HG03045 (cell line): ENCODE data around the gene CFAP46.
"Not testable (repeated sequence)": the region's sequence is repeated elsewhere in the genome, so short reads cannot be mapped to it uniquely, and the experiment has no call there.

Source experiments
- ATAC-seq: cut with Tn5 transposase; IDR thresholded peaks from one replicate; pipeline ENCODE4 v1.9.1; 2021; ENCODE audit warnings: mild to moderate bottlenecking, moderate library complexity; ENCODE audit not compliant: unreplicated experiment

The CFAP46 gene

DNA sequence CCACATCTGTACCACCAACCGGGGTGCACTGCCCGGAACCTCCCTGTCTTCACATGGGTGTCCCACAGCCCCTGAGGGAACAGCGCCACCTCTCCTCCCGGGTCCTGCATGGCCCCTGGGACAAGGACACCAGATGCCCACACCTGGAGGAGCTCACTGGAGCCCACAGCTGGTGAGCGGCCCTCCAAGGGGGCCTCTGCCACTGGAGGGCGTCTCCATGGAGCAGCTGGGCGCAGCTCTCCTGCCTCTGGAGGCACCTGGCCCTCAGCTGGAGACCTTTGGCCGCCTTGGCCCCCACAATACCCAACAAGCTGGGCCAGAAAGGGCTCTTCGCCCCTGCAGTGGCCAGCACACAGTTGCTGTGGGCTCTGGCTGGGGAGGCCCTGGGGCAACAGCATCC is 149.2 kb downstream of the CFAP46 start:
- no peak for ATAC-seq

DNA sequence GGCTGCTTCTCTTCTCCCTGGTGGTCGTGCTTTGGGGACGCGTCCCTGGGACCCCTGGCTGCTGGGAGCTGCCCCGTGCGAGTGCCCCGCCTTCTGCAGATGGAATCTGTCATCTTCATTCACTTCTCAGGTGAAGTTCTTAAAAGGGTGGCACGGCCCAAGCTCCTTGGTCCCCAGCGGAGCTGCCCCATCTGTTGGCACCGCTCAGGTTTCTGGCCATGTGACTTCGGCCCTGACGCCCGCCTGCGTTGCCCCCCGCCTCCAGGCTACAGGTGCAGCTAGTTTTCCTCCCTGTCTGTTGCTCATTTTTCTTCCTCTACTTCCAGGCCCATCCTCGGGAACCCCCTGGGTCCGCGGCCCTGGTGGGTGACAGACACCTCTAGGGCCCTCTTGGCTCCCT is 149.6 kb downstream of the CFAP46 start:
- no peak for ATAC-seq

DNA sequence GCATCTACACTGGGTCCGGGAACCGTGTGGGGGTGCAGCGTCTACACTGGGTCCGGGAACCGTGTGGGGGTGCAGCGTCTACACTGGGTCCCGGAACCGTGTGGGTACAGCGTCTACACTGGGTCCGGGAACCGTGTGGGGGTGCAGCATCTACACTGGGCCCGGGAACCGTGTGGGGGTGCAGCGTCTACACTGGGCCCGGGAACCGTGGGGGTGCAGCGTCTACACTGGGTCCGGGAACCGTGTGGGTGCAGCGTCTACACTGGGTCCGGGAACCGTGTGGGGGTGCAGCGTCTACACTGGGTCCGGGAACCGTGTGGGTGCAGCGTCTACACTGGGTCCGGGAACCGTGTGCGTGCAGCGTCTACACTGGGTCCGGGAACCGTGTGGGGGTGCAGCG is 150.3 kb downstream of the CFAP46 start:
- not testable (repeated sequence) for ATAC-seq

DNA sequence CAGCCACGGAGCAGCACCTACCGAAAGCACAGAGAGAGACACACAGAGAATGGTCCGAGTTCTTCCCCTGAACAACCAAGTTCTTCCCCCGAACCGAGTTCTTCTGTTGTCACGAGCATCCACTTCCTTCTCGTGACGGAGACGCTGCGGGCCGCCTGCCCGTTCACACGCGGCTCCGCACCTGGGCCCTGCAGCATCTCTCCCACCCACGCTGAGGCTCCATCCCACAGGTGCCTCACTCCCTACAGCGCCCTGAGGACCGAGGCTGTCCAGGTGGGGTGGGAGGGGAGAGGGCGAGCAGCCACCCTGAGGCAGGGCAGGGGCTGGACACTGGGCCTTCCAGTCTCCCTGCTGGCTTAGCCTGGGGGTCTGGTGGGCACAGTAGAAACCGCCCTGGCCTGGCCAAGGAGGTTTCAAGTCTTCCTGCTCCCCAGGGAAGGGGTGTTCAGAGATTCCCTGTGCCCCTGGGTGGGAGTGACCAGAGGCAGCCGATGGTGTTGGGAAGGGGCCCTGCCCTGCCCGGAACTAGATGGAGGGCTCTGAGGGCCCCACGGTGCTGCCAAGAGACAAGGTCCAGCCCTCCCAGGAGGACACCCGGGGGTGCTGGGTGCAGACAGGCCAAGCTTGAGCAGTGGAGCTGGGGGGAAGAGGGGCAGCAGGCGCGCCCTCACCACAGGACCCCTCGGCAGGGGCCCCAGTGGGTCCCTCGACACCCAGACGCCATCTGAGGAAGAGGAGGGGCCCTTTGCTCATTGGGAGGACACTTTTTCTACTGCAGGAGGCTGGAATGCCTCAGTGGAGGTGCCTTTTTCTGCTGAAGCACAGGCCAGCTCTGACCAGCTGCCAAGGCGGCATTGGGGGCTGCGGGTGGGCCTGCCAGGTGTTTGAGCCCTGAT is 151.2 kb downstream of the CFAP46 start:
- ATAC-seq = no peak

DNA sequence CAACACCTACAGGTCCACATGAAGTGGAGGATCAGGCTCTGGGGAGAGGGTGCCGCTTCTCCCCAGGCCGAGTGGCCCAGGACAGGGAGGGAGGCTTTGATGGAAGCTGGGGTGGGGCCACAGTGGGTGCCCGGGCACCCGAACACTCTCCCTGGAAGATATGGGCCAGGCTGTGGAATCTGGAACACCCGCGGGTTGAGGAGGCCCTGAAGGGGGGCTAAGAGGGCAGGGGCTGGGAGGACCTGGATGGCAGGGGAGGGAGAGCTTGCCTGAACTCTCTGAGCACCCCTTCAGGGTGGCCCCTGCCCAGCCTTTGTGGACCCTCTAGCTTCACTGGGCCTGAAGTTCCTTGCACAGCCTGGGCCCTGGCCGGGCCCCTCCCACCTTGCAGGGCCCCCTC is 151.9 kb downstream of the CFAP46 start:
- no peak for ATAC-seq

DNA sequence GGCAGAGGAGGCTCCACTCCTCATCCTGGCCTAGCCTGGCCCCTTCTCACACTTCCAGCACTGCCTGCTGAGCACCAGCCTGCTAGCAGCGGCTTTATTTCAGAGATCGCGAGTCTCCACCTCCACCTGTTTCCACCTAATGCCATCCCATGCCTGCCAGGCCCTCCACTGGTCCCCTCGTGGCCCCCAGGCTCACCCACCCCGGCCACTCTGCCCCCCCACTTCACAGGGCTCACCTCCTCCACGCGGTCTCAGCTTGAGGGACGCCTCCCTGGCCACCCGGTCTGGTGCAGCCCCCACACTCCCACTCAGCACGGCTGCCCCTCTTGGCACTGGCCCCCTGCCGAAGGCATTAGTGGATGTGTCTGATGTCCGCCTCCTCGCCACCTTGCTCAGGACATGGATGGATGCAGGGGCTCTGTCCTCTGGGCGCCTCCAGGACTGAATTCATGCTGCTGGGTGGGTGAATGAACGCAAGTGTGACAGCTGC is 152.7 kb downstream of the CFAP46 start:
- ATAC-seq = no peak

DNA sequence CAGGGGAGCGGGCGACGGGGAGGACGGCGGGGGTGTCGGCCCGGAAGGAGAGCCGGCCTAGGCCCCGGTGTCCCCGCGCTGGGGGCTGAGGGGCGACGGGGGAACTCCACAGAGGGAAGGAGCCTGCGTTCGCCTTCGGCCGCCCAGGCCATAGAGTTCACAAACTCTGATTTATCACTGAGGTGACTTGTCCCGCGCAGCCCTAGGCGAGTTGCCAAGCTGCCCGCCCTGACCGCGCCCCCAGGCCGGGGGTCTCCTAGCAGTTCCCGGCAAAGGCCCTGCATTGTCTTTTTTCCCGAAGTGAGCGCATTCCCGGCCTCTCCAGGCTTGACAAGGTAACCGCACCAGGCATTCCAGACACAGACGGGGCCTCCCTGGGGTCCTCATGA is 153.5 kb downstream of the CFAP46 start:
- ATAC-seq = no peak

DNA sequence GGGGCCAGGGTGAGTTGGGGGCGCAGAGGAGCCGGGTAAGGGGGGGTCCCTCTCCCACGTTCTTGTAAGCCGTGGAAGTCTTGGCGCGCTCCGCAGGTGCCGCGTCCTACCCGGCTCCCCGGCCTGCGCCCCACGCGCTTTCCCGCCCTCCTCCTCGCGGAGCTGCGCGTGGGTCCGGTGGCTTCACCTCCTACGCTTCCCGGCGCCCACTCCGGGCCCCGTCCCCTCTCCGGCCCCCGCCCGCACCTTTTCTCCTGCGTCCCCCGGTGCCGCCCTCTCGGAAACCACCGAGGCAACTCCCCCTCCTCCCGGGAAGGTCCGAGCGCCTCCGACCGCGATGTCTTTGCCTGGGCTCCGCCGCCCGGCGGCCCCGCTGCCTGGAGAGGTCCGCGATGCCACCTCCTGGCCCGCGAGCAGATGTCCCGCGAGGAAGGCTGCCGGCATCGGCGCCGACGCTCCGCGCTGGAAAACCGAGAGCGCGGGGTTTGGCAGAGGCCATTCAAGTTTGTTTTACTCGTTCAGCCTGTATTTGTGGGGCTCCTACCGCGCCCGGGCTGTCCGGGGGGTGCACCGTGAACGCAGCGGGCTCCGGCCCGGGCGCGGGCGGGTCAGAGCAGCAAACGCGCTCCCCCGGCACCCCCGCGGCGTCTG is 154.1 kb downstream of the CFAP46 start:
- ATAC-seq = no peak

DNA sequence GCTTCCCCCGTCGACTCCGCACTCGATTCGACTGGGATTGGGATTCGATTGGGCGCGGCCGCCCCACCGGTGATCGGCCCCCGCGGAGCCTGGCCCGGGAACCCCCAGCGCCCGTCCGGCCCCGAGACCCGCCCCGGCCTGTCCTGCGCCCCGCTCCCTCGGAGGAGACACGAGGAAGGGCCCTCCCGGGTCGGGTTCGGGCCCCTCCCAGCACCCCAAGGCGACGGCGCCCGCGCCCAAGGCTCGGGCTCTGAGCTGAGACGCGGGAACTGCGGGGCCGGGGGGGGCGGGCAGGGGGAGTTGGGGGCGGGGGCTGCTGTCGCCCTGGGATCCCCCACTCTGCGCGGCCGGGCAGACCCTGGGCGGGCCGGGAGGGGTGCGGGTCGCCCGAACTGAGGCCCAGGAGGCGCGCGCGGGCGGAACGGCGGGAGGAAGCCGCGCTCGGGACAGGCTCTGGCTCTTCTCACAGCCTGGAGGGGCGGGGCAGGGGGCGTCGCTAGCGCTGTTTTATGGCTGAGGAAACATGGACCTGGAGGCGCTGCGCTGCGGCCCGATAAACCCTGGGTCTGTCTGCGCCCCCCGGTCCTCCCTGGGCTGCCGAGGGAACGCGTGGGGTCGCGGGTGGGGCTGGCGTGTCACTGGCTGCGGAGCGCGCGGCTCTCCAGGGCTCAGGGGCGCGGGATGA is 154.7 kb downstream of the CFAP46 start:
- ATAC-seq = no peak

DNA sequence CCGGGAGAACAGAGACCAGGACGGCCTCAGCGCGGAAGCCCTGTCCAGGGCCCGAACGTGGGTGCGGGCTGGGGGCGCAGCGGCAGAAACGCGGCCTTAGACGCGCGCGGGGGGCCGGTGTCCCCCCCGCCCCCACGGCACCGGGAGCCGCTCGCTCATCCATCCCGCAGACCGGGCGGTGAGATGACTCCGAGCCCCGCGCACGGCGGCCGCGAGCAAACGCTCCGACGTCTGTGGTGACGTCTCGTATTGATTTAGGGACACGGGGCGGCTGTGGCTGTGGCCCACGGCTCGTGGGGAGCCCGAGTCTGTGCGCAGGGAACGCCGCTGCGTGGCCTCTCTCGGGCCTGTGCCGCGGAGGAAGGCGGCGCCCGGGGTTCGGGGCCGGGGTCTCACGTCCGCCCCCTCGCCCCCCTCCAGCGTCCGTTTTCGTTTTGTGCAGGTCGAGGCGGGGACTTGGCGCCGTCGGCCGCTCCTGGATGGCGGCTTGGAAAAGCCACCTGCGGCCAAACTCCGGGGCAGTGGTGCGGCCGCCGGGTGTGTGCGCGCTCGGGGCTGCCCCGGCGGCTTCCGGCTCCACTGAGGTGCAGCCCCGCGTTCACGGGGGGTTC is 155.4 kb downstream of the CFAP46 start:
- no peak for ATAC-seq

DNA sequence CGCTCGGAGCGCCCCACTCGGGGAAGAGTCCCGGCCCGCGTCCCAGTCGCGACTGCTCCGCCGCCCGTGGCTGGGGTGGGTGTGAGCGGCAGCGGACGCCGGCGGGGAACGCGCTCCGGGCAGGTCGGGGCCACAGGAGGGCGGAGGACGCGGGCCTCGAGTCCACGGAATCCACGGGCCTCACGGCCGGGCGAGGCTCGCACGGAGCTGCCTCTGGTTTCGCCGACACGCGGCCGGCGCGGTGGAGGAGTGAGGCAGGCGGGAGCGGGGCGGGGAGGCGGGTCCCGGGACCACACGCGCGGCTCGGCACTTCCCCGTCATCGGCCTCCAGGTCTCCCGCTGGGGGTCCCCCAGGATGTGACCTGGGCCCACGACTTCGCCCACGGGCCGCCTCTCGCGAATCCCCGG is 155.9 kb downstream of the CFAP46 start:
- ATAC-seq = no peak

DNA sequence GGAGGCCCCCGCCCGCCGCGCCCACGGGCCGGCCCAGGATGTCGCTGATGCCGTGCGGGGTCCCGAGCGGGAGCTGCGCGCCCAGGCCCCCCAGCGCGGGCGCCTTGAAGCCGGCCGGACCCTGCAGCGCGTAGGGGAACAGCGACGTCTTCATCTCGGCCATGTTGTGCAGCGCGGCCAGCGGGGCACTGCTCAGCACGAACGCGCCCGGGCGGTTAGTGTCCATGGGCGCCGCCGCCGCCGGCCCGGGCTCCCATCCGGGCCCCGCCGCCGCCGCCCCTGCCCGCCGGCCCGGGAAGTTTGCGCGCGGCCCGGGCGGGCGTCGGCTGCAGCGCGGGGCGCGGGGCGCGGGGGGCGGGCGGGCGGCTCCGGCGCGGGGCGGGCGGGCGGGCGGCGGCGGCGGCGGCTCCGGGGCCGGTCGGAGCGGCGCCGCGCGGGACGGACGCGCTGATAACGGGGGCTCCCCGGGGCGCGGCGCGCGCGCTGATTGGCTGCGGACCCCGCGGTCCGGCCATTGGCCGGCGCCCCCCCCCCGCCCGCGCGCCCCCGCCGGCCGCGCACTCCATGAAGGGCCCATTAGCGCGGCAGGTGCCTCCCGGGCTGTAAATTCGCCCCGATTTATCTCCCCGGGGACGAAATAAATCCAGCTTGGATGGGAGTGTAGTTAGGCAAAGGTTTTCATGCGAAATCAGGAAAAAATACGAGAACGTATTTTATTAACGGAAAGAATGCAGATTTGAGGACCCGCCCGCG is 156.5 kb downstream of the CFAP46 start, which contains the start of gene NKX6-2:
Gene NKX6-2 (minus strand): TSS at position 425 of the 753 bp plus-strand sequence. CDS start 199 bp downstream, at position 226.
- ATAC-seq = no peak

DNA sequence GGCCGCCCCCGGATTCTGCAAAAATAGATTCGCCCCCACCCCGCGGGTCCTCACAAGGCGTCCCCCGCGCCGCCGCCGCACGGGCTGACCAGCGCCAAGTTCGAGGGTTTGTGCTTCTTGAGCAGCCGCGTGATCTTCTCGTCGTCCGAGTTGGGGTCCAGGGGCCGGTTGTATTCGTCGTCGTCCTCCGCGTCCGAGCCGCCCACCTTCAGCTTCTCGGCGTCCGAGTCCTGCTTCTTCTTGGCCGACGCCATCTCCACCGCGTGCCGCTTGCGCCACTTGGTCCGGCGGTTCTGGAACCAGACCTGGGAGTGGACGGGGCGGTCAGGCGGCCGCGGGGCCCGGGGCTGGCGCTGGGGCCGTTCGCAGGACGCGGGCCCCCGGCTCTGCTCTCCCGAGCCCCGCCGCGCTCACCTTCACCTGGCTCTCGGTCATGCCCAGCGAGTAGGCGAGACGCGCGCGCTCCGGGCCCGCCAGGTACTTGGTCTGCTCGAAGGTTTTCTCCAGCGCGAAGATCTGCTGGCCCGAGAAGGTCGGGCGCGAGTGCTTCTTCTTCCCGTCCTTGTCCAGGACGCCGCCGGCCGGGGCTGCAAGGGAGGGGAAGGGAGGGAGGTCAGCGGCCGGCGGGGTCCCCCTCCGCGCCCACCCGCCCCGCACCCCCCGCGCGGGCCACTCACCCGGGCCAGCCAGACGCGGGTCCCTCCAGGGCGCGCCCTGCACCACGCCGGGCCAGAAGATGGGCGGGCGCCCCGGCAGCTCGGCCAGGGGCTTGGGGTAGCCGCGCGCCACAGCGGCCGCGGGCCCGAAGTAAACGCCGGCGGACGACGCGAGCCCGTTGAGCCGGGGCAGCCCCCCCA is 157.3 kb downstream of the CFAP46 start:
- ATAC-seq = no peak

DNA sequence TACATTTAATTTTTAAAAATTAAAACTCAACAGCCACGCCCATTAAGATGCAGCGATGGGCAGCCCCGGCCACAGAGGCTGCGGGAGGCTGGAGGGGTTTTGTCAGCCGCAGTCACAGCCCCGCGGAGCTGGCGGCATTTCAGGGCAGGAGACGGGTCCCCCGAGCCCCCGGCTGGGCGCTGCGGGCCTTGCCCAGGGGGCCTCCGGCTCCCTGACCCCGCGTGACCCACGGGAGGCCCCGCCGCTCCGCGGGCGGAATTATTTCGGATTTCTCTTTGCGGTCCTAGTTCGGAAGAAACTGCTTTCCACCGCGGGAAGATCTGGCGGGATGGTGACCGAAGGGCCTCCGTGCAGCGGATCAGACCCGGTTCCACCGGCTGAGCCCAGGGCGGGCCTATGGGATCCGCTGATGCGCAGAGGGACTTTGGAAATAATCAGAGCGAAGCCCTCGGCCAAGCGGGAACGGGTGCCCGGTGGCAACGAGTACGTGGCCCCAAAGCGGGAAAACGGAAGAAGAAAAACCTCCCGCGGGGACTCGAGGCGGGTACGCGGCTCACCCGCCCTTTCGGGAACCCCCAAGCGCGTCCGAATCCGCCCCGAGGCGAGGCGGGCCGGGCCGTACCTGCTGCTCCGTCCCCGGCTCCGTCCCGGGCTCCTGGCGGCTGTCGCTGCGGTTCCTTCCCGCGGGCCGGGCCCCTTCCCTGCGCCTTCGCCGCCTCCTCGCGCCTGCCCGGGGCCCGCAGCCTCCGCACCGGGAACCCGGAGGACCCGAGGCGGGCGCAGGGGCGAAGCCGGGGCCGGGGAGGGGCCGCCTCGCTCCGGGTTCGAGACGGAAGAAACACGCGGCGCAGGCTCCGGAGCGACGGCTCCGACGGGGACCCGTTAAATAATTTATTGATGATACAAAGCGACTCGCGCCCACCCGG is 158.2 kb downstream of the CFAP46 start:
- ATAC-seq = no peak

DNA sequence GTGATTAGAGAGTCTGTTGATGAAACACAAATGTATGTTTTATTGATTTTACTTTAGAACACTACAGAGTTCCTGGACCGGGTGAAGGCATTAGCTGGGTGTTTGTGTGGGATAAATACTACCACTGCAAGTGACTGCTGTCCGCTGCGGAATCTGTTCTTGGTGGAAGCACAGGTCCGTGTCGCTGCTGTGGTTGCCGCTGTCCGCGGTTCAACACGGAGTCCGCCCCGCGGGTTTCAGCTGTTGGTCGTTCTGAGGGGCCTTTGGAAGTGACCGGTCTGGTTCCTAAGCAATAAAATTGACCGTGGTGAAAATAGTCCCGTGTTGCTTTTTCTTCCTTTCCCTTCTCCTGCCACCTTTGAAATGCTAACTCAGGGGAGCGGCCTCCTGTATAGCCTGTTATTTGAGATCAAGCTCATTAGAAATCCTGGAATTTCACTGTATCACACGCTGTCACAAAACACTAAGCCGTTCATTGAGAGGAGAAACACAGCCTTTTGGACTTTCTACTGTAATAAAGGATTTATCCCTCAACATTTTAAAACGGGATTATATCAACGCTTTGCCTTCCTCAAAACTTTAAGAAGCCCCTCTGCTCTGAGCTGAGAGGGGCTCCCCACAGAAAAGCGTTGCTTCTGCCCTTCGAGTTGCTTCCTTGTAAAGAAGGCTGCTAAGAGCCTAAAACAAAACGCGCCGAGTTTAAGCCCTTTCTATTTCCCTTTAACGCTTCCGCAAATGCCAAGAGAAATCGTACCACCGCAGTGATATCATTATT is 159.0 kb downstream of the CFAP46 start:
- ATAC-seq = no peak

DNA sequence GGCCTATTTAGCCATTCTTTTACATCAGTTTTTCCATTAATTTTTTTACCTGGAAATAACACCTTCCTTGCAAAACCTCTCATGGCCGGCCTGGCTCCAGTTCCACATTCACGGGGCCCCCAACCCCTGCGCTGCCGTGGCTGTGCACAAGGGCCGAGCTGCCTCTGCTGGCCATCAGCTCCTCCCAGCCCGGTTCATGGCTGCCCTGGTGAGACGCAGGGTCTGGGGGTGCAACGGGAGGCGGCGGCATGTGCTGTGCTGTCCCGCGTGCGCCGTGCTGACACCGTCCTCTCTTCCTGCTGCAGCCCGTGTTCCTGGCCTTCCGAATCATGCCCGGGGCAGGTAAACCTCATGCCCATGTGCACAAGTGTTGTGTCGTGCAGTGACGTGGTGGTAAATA is 160.8 kb downstream of the CFAP46 start:
- ATAC-seq = no peak

DNA sequence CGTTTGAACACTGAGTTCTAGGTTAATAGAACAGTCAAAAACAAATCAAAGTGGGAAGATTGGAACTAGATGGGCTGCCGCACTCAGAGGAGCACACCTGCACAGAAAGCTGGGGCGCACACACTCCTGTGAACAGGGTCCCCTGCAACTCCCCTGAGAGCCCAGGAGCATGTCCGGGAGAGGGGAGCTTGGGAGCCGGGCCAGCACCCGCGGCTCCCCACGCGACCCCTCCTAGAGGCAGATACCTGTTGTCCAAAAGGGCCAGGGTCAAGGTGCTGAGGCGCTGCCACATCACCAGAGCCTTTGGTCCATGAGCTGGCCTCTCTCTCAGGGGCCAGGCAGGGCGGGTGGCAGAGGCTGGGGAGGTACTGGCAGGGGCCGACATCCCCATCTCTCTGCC is 162.0 kb downstream of the CFAP46 start:
- no peak for ATAC-seq
